MCF 10A (cell line): ENCODE results near the gene OTP. TPM values are rescaled to one million over a fixed set of nuclear protein-coding genes. Genes with fewer than 3 reads are reported as not detected.
"Not testable (repeated sequence)": the region's sequence is repeated elsewhere in the genome, so short reads cannot be mapped to it uniquely, and the experiment has no call there.

Experiments
- BruUV-seq: library from RNA; stranded (reverse); fragments of 400-500 nt; replicated peaks from 2 replicates; lab custom pipeline; 2021; lab: Mats Ljungman, UMichigan
- CTCF ChIA-PET: fragments of 300-600 bp; sonication (Branson Sonifier 250); formaldehyde crosslinking; extraction: SDS; loops from one replicate; lab custom pipeline; 2021; ENCODE audit warnings: antibody characterized with exemption, inconsistent platforms; lab: Yijun Ruan, JAX
- POLR2A ChIA-PET: fragments of 300-600, 350-650 bp; sonication (Branson Sonifier 250); formaldehyde crosslinking; extraction: SDS; loops from one replicate; lab custom pipeline; 2020; ENCODE audit warnings: antibody characterized with exemption, inconsistent platforms; lab: Yijun Ruan, JAX
- DNase-seq: peaks from one replicate; pipeline ENCODE4 v3.0.0-alpha.2; 2018; ENCODE audit not compliant: unreplicated experiment
- H3K27ac Mint-ChIP-seq: one replicate; pipeline ENCODE4 v1.8.0; 2022; ENCODE audit warnings: mild to moderate bottlenecking, low read depth, mixed read lengths; ENCODE audit not compliant: unreplicated experiment
- H3K27me3 Mint-ChIP-seq: one replicate; pipeline ENCODE4 v1.8.0; 2022; ENCODE audit warnings: mixed read lengths; ENCODE audit not compliant: insufficient read depth, unreplicated experiment
- H3K36me3 Mint-ChIP-seq: one replicate; pipeline ENCODE4 v1.8.0; 2022; ENCODE audit warnings: mild to moderate bottlenecking, moderate library complexity, mixed read lengths; ENCODE audit not compliant: insufficient read depth, unreplicated experiment
- H3K4me1 Mint-ChIP-seq: one replicate; pipeline ENCODE4 v1.8.0; 2022; ENCODE audit warnings: mixed read lengths; ENCODE audit not compliant: insufficient read depth, unreplicated experiment
- H3K4me3 Mint-ChIP-seq: one replicate; pipeline ENCODE4 v1.8.0; 2022; ENCODE audit warnings: mild to moderate bottlenecking, moderate library complexity, mixed read lengths; ENCODE audit not compliant: unreplicated experiment
- H3K9me3 Mint-ChIP-seq: one replicate; pipeline ENCODE4 v1.8.0; 2022; ENCODE audit warnings: mixed read lengths; ENCODE audit not compliant: unreplicated experiment
- CTCF ChIP-seq: fragments of 200-600 bp; IDR thresholded peaks from one replicate; pipeline ENCODE4 v1.8.0; 2022; ENCODE audit warnings: antibody characterized with exemption, mild to moderate bottlenecking; ENCODE audit not compliant: unreplicated experiment
- intact Hi-C: fragments of 100-400 bp; cut with micrococcal nuclease; formaldehyde crosslinking; loops from 2 replicates; pipeline ENCODE4 v1.14.1; 2022
- total RNA-seq: library from RNA; stranded (reverse); gene quantifications from 2 replicates; pipeline ENCODE4 v1.2.3, GENCODE V29; 2022

The OTP gene
- total RNA-seq, 1 experiment from 2014 or later = not detected

GRCh38 chr5:77599679-77600078, 38.8 kb downstream of the OTP start:
- no peak for DNase-seq
- Mint-ChIP-seq H3K27me3 (no peaks in the 10 kb centered on the region), H3K9me3 (peaks cover 8% of the 10 kb centered on the region), H3K27ac (no peak overlapping the region), H3K36me3 (peaks cover 6% of the 10 kb centered on the region), H3K4me1 (no peaks in the 10 kb centered on the region), H3K4me3 (no peak overlapping the region)
- ChIA-PET POLR2A (interaction anchor here (0.5 kb wide), 1 partner anchor 149 kb away, joined by 4 read pairs; no protein-coding TSS in a partner anchor), CTCF (interaction anchor here (0.6 kb wide), 1 partner anchor 606 kb away, joined by 4 read pairs; no protein-coding TSS in a partner anchor)
- BruUV-seq = no TSS peak
- intact Hi-C loops = no loop called here
- no peak for TF ChIP-seq CTCF

- ChIA-PET POLR2A (interaction anchor here (1.2 kb wide), 1 partner anchor 17 kb away, joined by 3 read pairs; no protein-coding TSS in a partner anchor), CTCF (interaction anchor here (1.1 kb wide), 1 partner anchor 446 kb away, joined by 3 read pairs; no protein-coding TSS in a partner anchor)
- no peaks in the 10 kb centered on the region for H3K27me3 Mint-ChIP-seq
These were observed 48.2 kb downstream of the OTP start for GRCh38 chr5:77590347-77590746.

GRCh38 chr5:77588175-77588574, 50.3 kb downstream of the OTP start:
- no peaks in the 10 kb centered on the region for H3K4me1 Mint-ChIP-seq
- no peak for DNase-seq
- intact Hi-C loops = loop anchor here (10.0 kb wide), 1 partner anchor 67 kb away; no protein-coding TSS in a partner anchor
- no TSS peak for BruUV-seq
- ChIA-PET CTCF (no interaction called here), POLR2A (no interaction called here)
- TF ChIP-seq CTCF = no peak
- peaks cover 7% of the 10 kb centered on the region for H3K9me3 Mint-ChIP-seq
- H3K27me3 Mint-ChIP-seq = peaks cover 18% of the 10 kb centered on the region
- H3K36me3 Mint-ChIP-seq = no peaks in the 10 kb centered on the region
- H3K27ac Mint-ChIP-seq = no peak overlapping the region
- H3K4me3 Mint-ChIP-seq = no peak overlapping the region

More at GRCh38 chr5:77590347-77590746, 48.2 kb downstream of the OTP start:
- no peak for DNase-seq
- no peak for TF ChIP-seq CTCF
- intact Hi-C loops = no loop called here
- no peaks in the 10 kb centered on the region for H3K36me3 Mint-ChIP-seq
- no peak overlapping the region for H3K27ac Mint-ChIP-seq
- peaks cover 9% of the 10 kb centered on the region for H3K9me3 Mint-ChIP-seq
- no peaks in the 10 kb centered on the region for H3K4me1 Mint-ChIP-seq
- BruUV-seq = no TSS peak
- H3K4me3 Mint-ChIP-seq = no peak overlapping the region

- intact Hi-C loops = loop anchor here (10.0 kb wide), 1 partner anchor 69 kb away; no protein-coding TSS in a partner anchor
- DNase-seq = no peak
- Mint-ChIP-seq H3K4me3 (no peak overlapping the region), H3K27ac (no peak overlapping the region), H3K9me3 (peaks cover 5% of the 10 kb centered on the region), H3K4me1 (no peaks in the 10 kb centered on the region), H3K36me3 (no peaks in the 10 kb centered on the region), H3K27me3 (peaks cover 32% of the 10 kb centered on the region)
- TF ChIP-seq CTCF = no peak
- ChIA-PET POLR2A (no interaction called here), CTCF (interaction anchor here (0.6 to 0.7 kb wide), 2 partner anchors 25 to 46 kb away, joined by 3 read pairs; no protein-coding TSS in a partner anchor)
- no TSS peak for BruUV-seq
These were observed 52.4 kb downstream of the OTP start for GRCh38 chr5:77586101-77586500.

- peaks cover 33% of the 10 kb centered on the region for H3K27me3 Mint-ChIP-seq
- H3K9me3 Mint-ChIP-seq, BruUV-seq, DNase-seq, POLR2A ChIA-PET, H3K27ac Mint-ChIP-seq, H3K36me3 Mint-ChIP-seq, H3K4me1 Mint-ChIP-seq, CTCF ChIA-PET, H3K4me3 Mint-ChIP-seq: not testable (repeated sequence)
- intact Hi-C loops = loop anchor here (10.0 kb wide), 1 partner anchor 73 kb away; no protein-coding TSS in a partner anchor
These were observed 56.4 kb downstream of the OTP start for GRCh38 chr5:77582143-77582542.
